H9 (cell line): Measurements from ENCODE around the gene GABARAPL2. TPM values are rescaled to one million over a fixed set of nuclear protein-coding genes. Genes with fewer than 3 reads are reported as not detected.
"Not testable (repeated sequence)": the region's sequence is repeated elsewhere in the genome, so short reads cannot be mapped to it uniquely, and the experiment has no call there.

Source experiments
- DNase-seq: peaks from one replicate; pipeline ENCODE4 v3.0.0-alpha.2; 2017
- H2AFZ ChIP-seq: one replicate; pipeline ENCODE4 v1.6.1; 2013; ENCODE audit warnings: mild to moderate bottlenecking, low read length, control low read depth, moderate library complexity
- H2AK5ac ChIP-seq: 2 replicates; pipeline ENCODE4 v1.6.1; 2013; ENCODE audit warnings: low read length, control low read depth, mixed read lengths; ENCODE audit not compliant: insufficient read length
- H2BK120ac ChIP-seq: one replicate; pipeline ENCODE4 v1.6.1; 2013; ENCODE audit warnings: low read depth, mild to moderate bottlenecking, low read length, control low read depth, inconsistent platforms; ENCODE audit not compliant: poor library complexity, severe bottlenecking
- H2BK12ac ChIP-seq: 2 replicates; pipeline ENCODE4 v1.6.1; 2013; ENCODE audit warnings: low read length, control low read depth, mixed read lengths, low read depth; ENCODE audit not compliant: insufficient read length
- H2BK15ac ChIP-seq: 2 replicates; pipeline ENCODE4 v1.6.1; 2013; ENCODE audit warnings: low read depth, low read length, control low read depth
- H2BK20ac ChIP-seq: one replicate; pipeline ENCODE4 v1.6.1; 2013; ENCODE audit warnings: low read depth, mild to moderate bottlenecking, low read length, control low read depth, inconsistent platforms; ENCODE audit not compliant: poor library complexity, severe bottlenecking
- H2BK5ac ChIP-seq: 2 replicates; pipeline ENCODE4 v1.6.1; 2013; ENCODE audit warnings: low read length, control low read depth, mixed read lengths; ENCODE audit not compliant: insufficient read length
- H3K14ac ChIP-seq: 2 replicates; pipeline ENCODE4 v1.6.1; 2013; ENCODE audit warnings: low read length, control low read depth; ENCODE audit not compliant: insufficient read depth
- H3K18ac ChIP-seq: 2 replicates; pipeline ENCODE4 v1.6.1; 2013; ENCODE audit warnings: low read depth, mild to moderate bottlenecking, mixed read lengths, low read length, control low read depth; ENCODE audit not compliant: insufficient read length
- H3K23ac ChIP-seq: 2 replicates; pipeline ENCODE4 v1.6.1; 2013; ENCODE audit warnings: low read length, control low read depth, mixed read lengths, low read depth; ENCODE audit not compliant: insufficient read length
- H3K23me2 ChIP-seq: 2 replicates; pipeline ENCODE4 v1.6.1; 2013; ENCODE audit warnings: low read depth, mild to moderate bottlenecking, mixed read lengths, low read length, control low read depth; ENCODE audit not compliant: insufficient read length, poor library complexity, severe bottlenecking
- H3K27ac ChIP-seq: 2 replicates; pipeline ENCODE4 v1.5.1; 2013; ENCODE audit warnings: low read length, control low read depth, mixed read lengths, low read depth; ENCODE audit not compliant: insufficient read length
- H3K27me3 ChIP-seq: 2 replicates; pipeline ENCODE4 v1.6.1; 2013; ENCODE audit warnings: low read length, control low read depth, inconsistent platforms; ENCODE audit not compliant: insufficient read depth
- H3K4ac ChIP-seq: 2 replicates; pipeline ENCODE4 v1.6.1; 2013; ENCODE audit warnings: low read depth, mild to moderate bottlenecking, control low read depth, inconsistent platforms, low read length, moderate library complexity
- H3K4me1 ChIP-seq: 2 replicates; pipeline ENCODE4 v1.6.1; 2013; ENCODE audit warnings: low read length, control low read depth, inconsistent platforms; ENCODE audit not compliant: insufficient read depth
- H3K4me2 ChIP-seq: 2 replicates; pipeline ENCODE4 v1.6.1; 2013; ENCODE audit warnings: low read length, control low read depth, mixed read lengths; ENCODE audit not compliant: insufficient read length, insufficient read depth
- H3K56ac ChIP-seq: 2 replicates; pipeline ENCODE4 v1.6.1; 2013; ENCODE audit warnings: low read depth, mild to moderate bottlenecking, mixed read lengths, low read length, control low read depth; ENCODE audit not compliant: insufficient read length
- H3K79me1 ChIP-seq: 2 replicates; pipeline ENCODE4 v1.6.1; 2013; ENCODE audit warnings: low read depth, mild to moderate bottlenecking, moderate library complexity, low read length, control low read depth, inconsistent platforms; ENCODE audit not compliant: insufficient read depth, poor library complexity, severe bottlenecking
- H3K79me2 ChIP-seq: 2 replicates; pipeline ENCODE4 v1.6.1; 2013; ENCODE audit warnings: low read length, control low read depth, inconsistent platforms; ENCODE audit not compliant: insufficient read depth
- H3K9ac ChIP-seq: 2 replicates; pipeline ENCODE4 v1.6.1; 2013; ENCODE audit warnings: low read length, control low read depth, mixed read lengths; ENCODE audit not compliant: insufficient read length; ENCODE audit errors: extremely low read depth
- H3K9me3 ChIP-seq: one replicate; pipeline ENCODE4 v1.6.1; 2013; ENCODE audit warnings: low read depth, low read length, inconsistent platforms; ENCODE audit not compliant: control insufficient read depth
- H3T11ph ChIP-seq: one replicate; pipeline ENCODE4 v1.6.1; 2013; ENCODE audit warnings: mild to moderate bottlenecking, low read length, control low read depth, inconsistent platforms
- H4K20me1 ChIP-seq: one replicate; pipeline ENCODE4 v1.6.1; 2013; ENCODE audit not compliant: control insufficient read depth, insufficient read length, insufficient read depth
- H4K5ac ChIP-seq: 2 replicates; pipeline ENCODE4 v1.6.1; 2013; ENCODE audit warnings: low read depth, mild to moderate bottlenecking, mixed read lengths, low read length, control low read depth; ENCODE audit not compliant: insufficient read length
- H4K8ac ChIP-seq: replicated peaks from 2 replicates; pipeline ENCODE4 v1.6.1; 2013; ENCODE audit warnings: low read length, control low read depth, mixed read lengths, low read depth; ENCODE audit not compliant: insufficient read length
- H4K91ac ChIP-seq: 2 replicates; pipeline ENCODE4 v1.6.1; 2013; ENCODE audit warnings: low read depth, mild to moderate bottlenecking, moderate library complexity, mixed read lengths, low read length, control low read depth; ENCODE audit not compliant: insufficient read length
- H3K27ac Mint-ChIP-seq, 3 experiments: 2 replicates in 2 of 3; 3 replicates in 1 of 3; pipeline ENCODE4 v1.8.0; 2020 to 2021; ENCODE audit warnings: mixed read lengths in 3 of 3, mild to moderate bottlenecking in 1 of 3, moderate library complexity in 1 of 3
- H3K27me3 Mint-ChIP-seq: 2 replicates; pipeline ENCODE4 v1.8.0; 2021; ENCODE audit warnings: low read depth, mild to moderate bottlenecking, moderate library complexity, mixed read lengths
- H3K36me3 Mint-ChIP-seq, 3 experiments: 2 replicates in 2 of 3; 3 replicates in 1 of 3; pipeline ENCODE4 v1.8.0; 2020 to 2021; ENCODE audit warnings: low read depth in 3 of 3, mixed read lengths in 3 of 3; ENCODE audit not compliant: insufficient read depth in 1 of 3
- H3K4me1 Mint-ChIP-seq, 2 experiments: 2 replicates each; pipeline ENCODE4 v1.8.0; 2020; ENCODE audit warnings: mixed read lengths in 2 of 2
- H3K4me3 Mint-ChIP-seq, 2 experiments: 2 replicates in 1 of 2; 3 replicates in 1 of 2; pipeline ENCODE4 v1.8.0; 2020 to 2021; ENCODE audit warnings: mild to moderate bottlenecking in 2 of 2, mixed read lengths in 2 of 2, moderate library complexity in 1 of 2
- H3K9me3 Mint-ChIP-seq, 2 experiments: 2 replicates in 1 of 2; 3 replicates in 1 of 2; pipeline ENCODE4 v1.8.0; 2020; ENCODE audit warnings: mild to moderate bottlenecking in 2 of 2, mixed read lengths in 2 of 2, moderate library complexity in 1 of 2
- WGBS: extraction: QIAGEN DNeasy Blood & Tissue Kit; methylation state at CpG from one replicate; pipeline ENCODE4 v1.1.7; 2013; ENCODE audit warnings: missing lambda C conversion rate, low lambda C conversion rate, mixed read lengths; ENCODE audit not compliant: insufficient read length; ENCODE audit errors: extremely low coverage; 5-methylcytosine and 5-hydroxymethylcytosine counted together
- total RNA-seq: library from RNA; stranded (reverse); gene quantifications from 2 replicates; pipeline ENCODE4 v1.2.1, GENCODE V29; 2021
- TF ChIP-seq, protein P1 (sequence below): fragments of 200-600 bp; sonication (generic); conservative IDR thresholded peaks from 3 replicates; pipeline ENCODE4 v1.8.0; 2021; ENCODE audit warnings: antibody characterized with exemption, mild to moderate bottlenecking

Gene GABARAPL2
- total RNA-seq, 1 experiment from 2014 or later: 62.6 TPM

DNA sequence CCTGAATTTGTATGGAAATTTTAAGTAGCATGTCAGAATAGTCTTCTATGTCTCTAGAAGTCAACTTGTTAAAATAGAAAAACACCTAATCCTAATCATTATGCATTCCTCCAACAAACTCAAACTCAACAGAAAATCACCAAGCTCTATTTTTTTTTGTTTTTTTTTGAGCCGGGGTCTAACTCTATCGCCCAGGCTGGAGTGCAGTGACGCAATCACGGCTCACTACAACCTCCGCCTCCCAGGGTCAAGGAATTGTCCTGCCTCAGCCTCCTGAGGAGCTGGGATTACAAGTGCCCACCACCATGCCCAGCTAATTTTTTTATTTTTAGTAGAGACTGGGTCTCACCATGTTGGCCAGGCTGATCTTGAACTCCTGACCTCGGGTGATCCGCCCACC lies 19.9 kb upstream of the GABARAPL2 start:
- no peaks in the 10 kb centered on the region for H3K27me3 ChIP-seq
- Mint-ChIP-seq H3K4me3 (no peak overlapping the region), H3K27ac (no peak overlapping the region), H3K27me3 (no peaks in the 10 kb centered on the region), H3K36me3 (peaks cover 0 to under 1% (median 0%) of the 10 kb centered on the region in 3 experiments; a peak in 2 of 7 replicates), H3K4me1 (peaks cover 9% of the 10 kb centered on the region in 2 experiments; a peak in 3 of 4 replicates), H3K9me3 (no peaks in the 10 kb centered on the region)
- no peak overlapping the region for H4K5ac ChIP-seq
- no peaks in the 10 kb centered on the region for H3K79me2 ChIP-seq
- no peak overlapping the region for H3K23ac ChIP-seq
- no peak overlapping the region for H3K56ac ChIP-seq
- no peak overlapping the region for H4K8ac ChIP-seq
- no peak overlapping the region for H2BK20ac ChIP-seq
- no peak for DNase-seq
- H2AFZ ChIP-seq: no peak overlapping the region
- H3K9ac ChIP-seq: no peak overlapping the region
- no peak overlapping the region for H4K91ac ChIP-seq
- TF ChIP-seq, protein P1, sequence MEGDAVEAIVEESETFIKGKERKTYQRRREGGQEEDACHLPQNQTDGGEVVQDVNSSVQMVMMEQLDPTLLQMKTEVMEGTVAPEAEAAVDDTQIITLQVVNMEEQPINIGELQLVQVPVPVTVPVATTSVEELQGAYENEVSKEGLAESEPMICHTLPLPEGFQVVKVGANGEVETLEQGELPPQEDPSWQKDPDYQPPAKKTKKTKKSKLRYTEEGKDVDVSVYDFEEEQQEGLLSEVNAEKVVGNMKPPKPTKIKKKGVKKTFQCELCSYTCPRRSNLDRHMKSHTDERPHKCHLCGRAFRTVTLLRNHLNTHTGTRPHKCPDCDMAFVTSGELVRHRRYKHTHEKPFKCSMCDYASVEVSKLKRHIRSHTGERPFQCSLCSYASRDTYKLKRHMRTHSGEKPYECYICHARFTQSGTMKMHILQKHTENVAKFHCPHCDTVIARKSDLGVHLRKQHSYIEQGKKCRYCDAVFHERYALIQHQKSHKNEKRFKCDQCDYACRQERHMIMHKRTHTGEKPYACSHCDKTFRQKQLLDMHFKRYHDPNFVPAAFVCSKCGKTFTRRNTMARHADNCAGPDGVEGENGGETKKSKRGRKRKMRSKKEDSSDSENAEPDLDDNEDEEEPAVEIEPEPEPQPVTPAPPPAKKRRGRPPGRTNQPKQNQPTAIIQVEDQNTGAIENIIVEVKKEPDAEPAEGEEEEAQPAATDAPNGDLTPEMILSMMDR: no peak
- H3K18ac ChIP-seq: no peak overlapping the region
- no peak overlapping the region for H3K14ac ChIP-seq
- no peaks in the 10 kb centered on the region for H3K9me3 ChIP-seq
- no peaks in the 10 kb centered on the region for H4K20me1 ChIP-seq
- no peak overlapping the region for H2BK5ac ChIP-seq
- H3K79me1 ChIP-seq: no peaks in the 10 kb centered on the region
- peaks cover 2% of the 10 kb centered on the region; the same call in 1 of the 2 replicates for H3K4me1 ChIP-seq
- WGBS: no CpG with 5 or more reads among the region's 7 CpGs
- H2BK12ac ChIP-seq: no peak overlapping the region
- no peaks in the 10 kb centered on the region for H3K23me2 ChIP-seq
- H3K27ac ChIP-seq: no peak overlapping the region
- H2BK15ac ChIP-seq: no peak overlapping the region
- no peak overlapping the region for H3K4me2 ChIP-seq
- no peak overlapping the region for H3K4ac ChIP-seq
- H2AK5ac ChIP-seq: no peak overlapping the region
- H2BK120ac ChIP-seq: no peak overlapping the region
- H3T11ph ChIP-seq: no peak overlapping the region

DNA sequence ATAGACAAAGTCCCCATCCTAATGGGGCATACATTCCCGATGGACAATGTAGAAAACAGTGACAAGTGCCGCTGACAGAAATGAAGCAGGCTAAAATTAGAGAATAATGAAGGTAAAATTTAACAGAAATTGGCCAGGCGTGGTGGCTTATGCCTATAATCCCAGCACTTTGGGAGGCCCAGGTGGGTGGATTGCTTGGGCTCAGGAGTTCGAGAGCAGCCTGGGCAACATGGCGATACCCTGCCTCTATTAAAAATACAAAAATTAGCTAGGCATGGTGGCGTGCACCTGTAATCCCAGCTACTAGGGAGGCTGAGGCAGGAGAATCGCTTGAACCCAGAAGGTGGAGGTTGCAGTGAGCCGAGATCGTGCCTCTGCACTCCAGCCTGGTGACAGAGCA lies 17.7 kb upstream of the GABARAPL2 start:
- not testable (repeated sequence) for H2AK5ac ChIP-seq, H3K27me3 Mint-ChIP-seq, H4K5ac ChIP-seq, H3K27ac ChIP-seq, H3K4me1 ChIP-seq, H2BK120ac ChIP-seq, H2BK15ac ChIP-seq, H3K9me3 Mint-ChIP-seq, H3K56ac ChIP-seq, H3K4me2 ChIP-seq, H3K4me1 Mint-ChIP-seq, H3K27me3 ChIP-seq, H3K27ac Mint-ChIP-seq, H2AFZ ChIP-seq, H3K4ac ChIP-seq, H3T11ph ChIP-seq, H2BK12ac ChIP-seq, DNase-seq, H3K79me1 ChIP-seq, H3K14ac ChIP-seq, H4K91ac ChIP-seq, H3K36me3 Mint-ChIP-seq, H3K4me3 Mint-ChIP-seq, H2BK5ac ChIP-seq, H4K8ac ChIP-seq, H3K23me2 ChIP-seq, H3K79me2 ChIP-seq, H3K23ac ChIP-seq, H2BK20ac ChIP-seq, H3K18ac ChIP-seq, H3K9ac ChIP-seq, H3K9me3 ChIP-seq, H4K20me1 ChIP-seq
- no CpG with 5 or more reads among the region's 9 CpGs for WGBS
